Fibroblast of mammary gland (primary cell): Measurements from ENCODE around the gene CCNL1.
"Not testable (repeated sequence)": the region's sequence is repeated elsewhere in the genome, so short reads cannot be mapped to it uniquely, and the experiment has no call there.

Experiments
- DNase-seq: peaks from one replicate; pipeline ENCODE4 v3.0.0-alpha.2; 2010; ENCODE audit warnings: low read depth
- H3K4me3 ChIP-seq: 2 replicates; pipeline ENCODE4 v1.5.1; 2011; ENCODE audit warnings: low read depth, mild to moderate bottlenecking, low read length, moderate library complexity; ENCODE audit not compliant: control insufficient read depth
- CTCF ChIP-seq: conservative IDR thresholded peaks from 2 replicates; pipeline ENCODE4 v1.5.1; 2011; ENCODE audit warnings: low read depth, low read length, inconsistent platforms; ENCODE audit not compliant: control insufficient read depth, insufficient read depth

Gene CCNL1

GRCh38 chr3:157103860-157104259, 56.1 kb downstream of the CCNL1 start:
- no peak for DNase-seq
- no peak for TF ChIP-seq CTCF
- no peak overlapping the region for H3K4me3 ChIP-seq

- TF ChIP-seq CTCF = no peak
- DNase-seq = no peak
- no peak overlapping the region for H3K4me3 ChIP-seq
These were observed 56.7 kb downstream of the CCNL1 start for GRCh38 chr3:157103280-157103679.

GRCh38 chr3:157102595-157102994, 57.4 kb downstream of the CCNL1 start:
- not testable (repeated sequence) for DNase-seq, H3K4me3 ChIP-seq

- DNase-seq = no peak
- no peak overlapping the region for H3K4me3 ChIP-seq
- TF ChIP-seq CTCF = no peak
These were observed 57.8 kb downstream of the CCNL1 start for GRCh38 chr3:157102098-157102497.

GRCh38 chr3:157101486-157101885, 58.5 kb downstream of the CCNL1 start:
- no peak for TF ChIP-seq CTCF
- H3K4me3 ChIP-seq = no peak overlapping the region
- DNase-seq = no peak

GRCh38 chr3:157100608-157101396, 59.1 kb downstream of the CCNL1 start:
- TF ChIP-seq CTCF = no peak
- DNase-seq = no peak
- no peak overlapping the region for H3K4me3 ChIP-seq

GRCh38 chr3:157100096-157100477, 59.9 kb downstream of the CCNL1 start:
- H3K4me3 ChIP-seq = no peak overlapping the region
- no peak for DNase-seq
- TF ChIP-seq CTCF = no peak
